22Rv1 (cell line): Measurements from ENCODE around the gene COL24A1.

Experiments
- H3K27ac ChIP-seq: fragments of 450-650 bp; 2 replicates; pipeline ENCODE4 v1.5.1; 2017
- CTCF ChIP-seq: fragments of 450-650 bp; IDR thresholded peaks from 2 replicates; pipeline ENCODE4 v1.5.1; 2017; ENCODE audit warnings: mild to moderate bottlenecking
- ZFX ChIP-seq: fragments of 450-650 bp; IDR thresholded peaks from 2 replicates; pipeline ENCODE4 v1.6.1; 2017; ENCODE audit warnings: antibody characterized with exemption, borderline replicate concordance

The COL24A1 gene

GRCh38 chr1:86194491-86195034 is 38.0 kb upstream of the COL24A1 start:
- no peak for TF ChIP-seq ZFX
- TF ChIP-seq CTCF, result no peak
- no peak overlapping the region for H3K27ac ChIP-seq

GRCh38 chr1:86192417-86192816 is 35.8 kb upstream of the COL24A1 start:
- TF ChIP-seq ZFX (no peak), CTCF (no peak)
- no peak overlapping the region for H3K27ac ChIP-seq

- H3K27ac ChIP-seq, result no peak overlapping the region
- no peak for TF ChIP-seq ZFX
- no peak for TF ChIP-seq CTCF
Measured at GRCh38 chr1:86191958-86192357, 35.4 kb upstream of the COL24A1 start.

- H3K27ac ChIP-seq, result no peak overlapping the region
- no peak for TF ChIP-seq ZFX
- TF ChIP-seq CTCF, result no peak
Measured at GRCh38 chr1:86190873-86191272, 34.3 kb upstream of the COL24A1 start.

GRCh38 chr1:86184426-86184825 is 27.9 kb upstream of the COL24A1 start:
- no peak overlapping the region for H3K27ac ChIP-seq
- no peak for TF ChIP-seq ZFX
- TF ChIP-seq CTCF, result no peak

- no peak overlapping the region for H3K27ac ChIP-seq
- TF ChIP-seq ZFX (no peak), CTCF (no peak)
Measured at GRCh38 chr1:86183810-86184209, 27.2 kb upstream of the COL24A1 start.

- TF ChIP-seq CTCF (no peak), ZFX (no peak)
- H3K27ac ChIP-seq, result no peak overlapping the region
Measured at GRCh38 chr1:86176226-86176625, 19.7 kb upstream of the COL24A1 start.
